Tibial nerve (tissue), 3 donors: ENCODE results near the gene ORC5.

Experiments used
- CTCF ChIP-seq, 5 experiments: fragments of 200-600 bp in 3 of 5; fragments of 450-650 bp in 2 of 5; sonication (generic) in 3 of 5; IDR thresholded peaks; one replicate each; pipeline ENCODE4 v1.5.1; 2016 to 2019; ENCODE audit warnings: antibody characterized with exemption in 5 of 5, mild to moderate bottlenecking in 3 of 5, moderate library complexity in 2 of 5
- POLR2A ChIP-seq, 2 donors: fragments of 450-650 bp; IDR thresholded peaks; one replicate each; pipeline ENCODE4 v1.6.1; 2017; ENCODE audit warnings: antibody characterized with exemption in 2 of 2, mild to moderate bottlenecking in 2 of 2, moderate library complexity in 2 of 2

GRCh38 chr7:104175361-104175984 is 32.3 kb downstream of the ORC5 start:
- no peak for TF ChIP-seq CTCF (IDR thresholded peaks at IDR 0.05)
- no peak for TF ChIP-seq POLR2A (IDR thresholded peaks at IDR 0.05)
